ENCODE measurements around the gene ICA1. TPM values are rescaled to one million over a fixed set of nuclear protein-coding genes. Genes with fewer than 3 reads are reported as not detected.

Gene ICA1
- total and polyA plus RNA-seq, 2 experiments from 2014 or later: 22.2 to 60.7 TPM

GRCh38 chr7:8285155-8285554 lies 23.2 kb upstream of the ICA1 start:
- Histone ChIP-seq H3K27ac (peak overlapping the region; percentile 90), H3K27me3 (no peaks in the 10 kb centered on the region), H3K4me3 (no peak overlapping the region), H3K9me3 (ENCODE audit: low read depth) (no peaks in the 10 kb centered on the region), H3K4me1 (ENCODE audit: low read depth) (peaks cover 44% of the 10 kb centered on the region), H3K36me3 (no peaks in the 10 kb centered on the region)
- TF ChIP-seq CTCF (IDR thresholded peaks at IDR 0.05; ENCODE audit: low read depth, low read length): no peak
- DNase-seq (ENCODE audit: low read depth in 1 of 2, low spot score in 1 of 2): no peak

- TF ChIP-seq CTCF (IDR thresholded peaks at IDR 0.05; ENCODE audit: low read depth, low read length): no peak
- no peaks in the 10 kb centered on the region for H3K9me3 ChIP-seq (ENCODE audit: low read depth)
- H3K4me1 ChIP-seq (ENCODE audit: low read depth): peaks cover 44% of the 10 kb centered on the region
- no peaks in the 10 kb centered on the region for H3K36me3 ChIP-seq
- H3K27me3 ChIP-seq: no peaks in the 10 kb centered on the region
- peak in 1 of 2 donors; percentile 29 for DNase-seq (ENCODE audit: low read depth in 1 of 2, low spot score in 1 of 2)
- no peak overlapping the region for H3K4me3 ChIP-seq
- H3K27ac ChIP-seq: peak overlapping the region; percentile 90
Observed at GRCh38 chr7:8284606-8285005, 22.6 kb upstream of the ICA1 start.

- no peak overlapping the region for H3K4me3 ChIP-seq
- H3K36me3 ChIP-seq: no peaks in the 10 kb centered on the region
- TF ChIP-seq CTCF (IDR thresholded peaks at IDR 0.05; ENCODE audit: low read depth, low read length): no peak
- peaks cover 44% of the 10 kb centered on the region for H3K4me1 ChIP-seq (ENCODE audit: low read depth)
- no peaks in the 10 kb centered on the region for H3K27me3 ChIP-seq
- peak in 1 of 2 donors; percentile 78 for DNase-seq (ENCODE audit: low read depth in 1 of 2, low spot score in 1 of 2)
- H3K9me3 ChIP-seq (ENCODE audit: low read depth): no peaks in the 10 kb centered on the region
- peak overlapping the region; percentile 90 for H3K27ac ChIP-seq
Observed at GRCh38 chr7:8283968-8284367, 22.0 kb upstream of the ICA1 start.

- H3K4me1 ChIP-seq (ENCODE audit: low read depth): peaks cover 34% of the 10 kb centered on the region
- no peaks in the 10 kb centered on the region for H3K27me3 ChIP-seq
- H3K4me3 ChIP-seq: no peak overlapping the region
- TF ChIP-seq CTCF (IDR thresholded peaks at IDR 0.05; ENCODE audit: low read depth, low read length): no peak
- no peaks in the 10 kb centered on the region for H3K9me3 ChIP-seq (ENCODE audit: low read depth)
- peak overlapping the region; percentile 90 for H3K27ac ChIP-seq
- no peak for DNase-seq (ENCODE audit: low read depth in 1 of 2, low spot score in 1 of 2)
- no peaks in the 10 kb centered on the region for H3K36me3 ChIP-seq
Observed at GRCh38 chr7:8282871-8283270, 20.9 kb upstream of the ICA1 start.

GRCh38 chr7:8282162-8282561 lies 20.2 kb upstream of the ICA1 start:
- no peaks in the 10 kb centered on the region for H3K36me3 ChIP-seq
- peak overlapping the region; percentile 20 for H3K27ac ChIP-seq
- no peaks in the 10 kb centered on the region for H3K27me3 ChIP-seq
- H3K4me1 ChIP-seq (ENCODE audit: low read depth): peaks cover 27% of the 10 kb centered on the region
- no peak for TF ChIP-seq CTCF (IDR thresholded peaks at IDR 0.05; ENCODE audit: low read depth, low read length)
- H3K9me3 ChIP-seq (ENCODE audit: low read depth): no peaks in the 10 kb centered on the region
- H3K4me3 ChIP-seq: no peak overlapping the region
- peak in 1 of 2 donors; percentile 15 for DNase-seq (ENCODE audit: low read depth in 1 of 2, low spot score in 1 of 2)

GRCh38 chr7:8278183-8278582 lies 16.2 kb upstream of the ICA1 start:
- no peak overlapping the region for H3K27ac ChIP-seq
- no peak overlapping the region for H3K4me3 ChIP-seq
- no peaks in the 10 kb centered on the region for H3K36me3 ChIP-seq
- no peak for DNase-seq (ENCODE audit: low read depth in 1 of 2, low spot score in 1 of 2)
- H3K4me1 ChIP-seq (ENCODE audit: low read depth): peaks cover 2% of the 10 kb centered on the region
- TF ChIP-seq CTCF (IDR thresholded peaks at IDR 0.05; ENCODE audit: low read depth, low read length): no peak
- no peaks in the 10 kb centered on the region for H3K27me3 ChIP-seq
- no peaks in the 10 kb centered on the region for H3K9me3 ChIP-seq (ENCODE audit: low read depth)

All from cardiac muscle cell (in vitro differentiated cells and primary cell).